ENCODE data around the gene METTL3.

DNA sequence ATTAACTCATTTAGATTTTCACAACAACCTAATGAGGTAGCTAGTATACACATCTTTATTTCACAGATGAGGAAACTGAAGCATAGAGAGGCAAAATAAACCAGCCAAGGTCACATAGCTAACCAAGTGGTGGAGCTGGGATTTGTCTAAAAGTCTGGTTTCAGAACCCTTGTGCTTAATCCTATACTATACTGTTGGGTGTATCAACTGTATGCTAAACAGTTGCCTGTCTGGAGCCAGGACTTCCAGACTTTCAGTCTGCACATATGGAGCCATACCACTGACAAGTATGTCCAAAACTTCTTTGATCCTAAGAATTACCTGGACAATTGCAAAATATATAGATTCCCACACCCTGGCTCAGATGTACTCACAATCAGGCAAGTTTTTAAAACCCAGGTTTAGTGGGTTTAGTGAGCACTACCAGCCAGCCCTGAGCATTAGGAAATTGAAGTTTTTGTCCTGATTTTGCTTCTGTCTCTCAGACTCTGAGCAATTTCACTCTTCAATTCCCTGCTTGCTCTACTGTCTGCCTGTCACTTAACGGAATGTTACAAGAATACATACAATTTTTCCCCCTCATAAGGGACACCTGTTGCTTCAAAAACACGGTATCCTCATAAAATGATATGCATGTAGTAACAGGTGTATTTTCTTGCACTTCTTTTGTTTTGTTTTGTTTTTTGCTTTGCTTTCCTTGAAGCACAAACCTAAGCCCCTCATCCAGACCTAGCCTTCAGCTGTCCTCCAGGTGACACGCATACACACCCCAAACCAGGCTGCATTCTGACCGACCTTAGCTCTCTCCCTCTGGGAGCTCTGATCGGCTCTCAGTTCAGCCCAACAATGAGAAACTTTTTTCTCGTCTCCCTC, 24.6 kb upstream of the METTL3 start:
- TF ChIP-seq NFE2L1 (CRISPR knock-in tag; IDR thresholded peaks at IDR 0.05; ENCODE audit: borderline replicate concordance) = no peak
- TF ChIP-seq ZFP37 (CRISPR knock-in tag; IDR thresholded peaks at IDR 0.05; ENCODE audit: borderline replicate concordance) = no peak
- no peak for TF ChIP-seq TAF15 (IDR thresholded peaks at IDR 0.05; ENCODE audit: low read depth, low read length, poor library complexity, severe bottlenecking)
- TF ChIP-seq, protein P1, sequence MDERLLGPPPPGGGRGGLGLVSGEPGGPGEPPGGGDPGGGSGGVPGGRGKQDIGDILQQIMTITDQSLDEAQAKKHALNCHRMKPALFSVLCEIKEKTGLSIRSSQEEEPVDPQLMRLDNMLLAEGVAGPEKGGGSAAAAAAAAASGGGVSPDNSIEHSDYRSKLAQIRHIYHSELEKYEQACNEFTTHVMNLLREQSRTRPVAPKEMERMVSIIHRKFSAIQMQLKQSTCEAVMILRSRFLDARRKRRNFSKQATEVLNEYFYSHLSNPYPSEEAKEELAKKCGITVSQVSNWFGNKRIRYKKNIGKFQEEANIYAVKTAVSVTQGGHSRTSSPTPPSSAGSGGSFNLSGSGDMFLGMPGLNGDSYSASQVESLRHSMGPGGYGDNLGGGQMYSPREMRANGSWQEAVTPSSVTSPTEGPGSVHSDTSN (CRISPR knock-in tag; IDR thresholded peaks at IDR 0.05) = no peak
- TF ChIP-seq SMC3 (IDR thresholded peaks at IDR 0.05; ENCODE audit: low read length) = no peak
